HepG2 (cell line): Measurements from ENCODE around the gene CCM2. TPM values are rescaled to one million over a fixed set of nuclear protein-coding genes. Genes with fewer than 3 reads are reported as not detected.

ENCODE experiments used
- BRCA1 ChIP-seq: sonication (generic); formaldehyde crosslinking; IDR thresholded peaks from 2 replicates; pipeline ENCODE4 v1.4.0; 2020; ENCODE audit warnings: missing genetic modification reagents
- HMG20A ChIP-seq: IDR thresholded peaks from 2 replicates; pipeline ENCODE4 v1.6.1; 2016; ENCODE audit warnings: borderline replicate concordance
- HNRNPK ChIP-seq: fragments of 200-400 bp; formaldehyde crosslinking; IDR thresholded peaks from 2 replicates; pipeline ENCODE4 v1.6.1; 2018; ENCODE audit warnings: low read length, low read depth, moderate library complexity, mild to moderate bottlenecking; ENCODE audit not compliant: poor library complexity, severe bottlenecking
- MEF2D ChIP-seq: sonication (generic); formaldehyde crosslinking; IDR thresholded peaks from 2 replicates; pipeline ENCODE4 v1.5.1; 2020; ENCODE audit warnings: mild to moderate bottlenecking, missing genetic modification reagents
- MTA1 ChIP-seq: sonication (generic); formaldehyde crosslinking; IDR thresholded peaks from 2 replicates; pipeline ENCODE4 v1.4.0; 2020; ENCODE audit warnings: missing genetic modification reagents, mild to moderate bottlenecking, borderline replicate concordance
- PCBP2 ChIP-seq: fragments of 200-400 bp; formaldehyde crosslinking; optimal IDR thresholded peaks from 2 replicates; pipeline ENCODE3; 2018; ENCODE audit warnings: low read length, low read depth; ENCODE audit not compliant: poor library complexity, severe bottlenecking
- PHF20 ChIP-seq: sonication (generic); formaldehyde crosslinking; IDR thresholded peaks from 2 replicates; pipeline ENCODE4 v1.5.0; 2020; ENCODE audit warnings: mild to moderate bottlenecking, missing genetic modification reagents
- SSRP1 ChIP-seq: IDR thresholded peaks from 2 replicates; pipeline ENCODE4 v1.6.1; 2016; ENCODE audit warnings: control low read depth
- ZBTB34 ChIP-seq: sonication (generic); formaldehyde crosslinking; IDR thresholded peaks from 2 replicates; pipeline ENCODE4 v1.8.0; 2022; ENCODE audit warnings: mild to moderate bottlenecking, missing genetic modification reagents
- ZEB1 ChIP-seq: IDR thresholded peaks from 2 replicates; pipeline ENCODE4 v1.6.1; 2012; ENCODE audit warnings: mild to moderate bottlenecking, low read depth, inconsistent platforms; ENCODE audit not compliant: insufficient replicate concordance
- ZNF235 ChIP-seq: sonication (generic); formaldehyde crosslinking; IDR thresholded peaks from 2 replicates; pipeline ENCODE4 v1.8.1; 2023; ENCODE audit warnings: mild to moderate bottlenecking, missing genetic modification reagents, borderline replicate concordance
- ZNF512 ChIP-seq: sonication (generic); formaldehyde crosslinking; IDR thresholded peaks from 2 replicates; pipeline ENCODE4 v1.4.0; 2020; ENCODE audit warnings: mild to moderate bottlenecking, missing genetic modification reagents
- ZNF567 ChIP-seq: sonication (generic); formaldehyde crosslinking; IDR thresholded peaks from 2 replicates; pipeline ENCODE4 v1.8.1; 2023; ENCODE audit warnings: mild to moderate bottlenecking, missing genetic modification reagents, borderline replicate concordance
- ZNF687 ChIP-seq: sonication (generic); formaldehyde crosslinking; IDR thresholded peaks from 2 replicates; pipeline ENCODE4 v1.5.1; 2020; ENCODE audit warnings: mild to moderate bottlenecking, missing genetic modification reagents, moderate library complexity
- ZNF782 ChIP-seq: sonication (generic); formaldehyde crosslinking; IDR thresholded peaks from 2 replicates; pipeline ENCODE4 v1.4.0; 2020; ENCODE audit warnings: missing genetic modification reagents, mild to moderate bottlenecking, borderline replicate concordance
- ZNF839 ChIP-seq: sonication (generic); formaldehyde crosslinking; IDR thresholded peaks from 2 replicates; pipeline ENCODE4 v1.4.0; 2020; ENCODE audit warnings: missing genetic modification reagents, mild to moderate bottlenecking, borderline replicate concordance
- ZNF841 ChIP-seq: sonication (generic); formaldehyde crosslinking; IDR thresholded peaks from 2 replicates; pipeline ENCODE4 v1.8.1; 2023; ENCODE audit warnings: missing genetic modification reagents, borderline replicate concordance
- polyA plus RNA-seq, 8 experiments: library from polyadenylated mRNA; depleted of rRNA in 3 of 8; stranded (reverse) in 7 of 8; unstranded in 1 of 8; fragments of >200 nt; fragmentation: Illumina TruSeq in 4 of 8; extraction: Trizol in 4 of 8; gene quantifications; 2 replicates each; pipeline versions ENCODE4 v1.2.1 to v1.2.3, GENCODE V29; 2011 to 2016; ENCODE audit warnings: low read depth in 4 of 8, missing spikeins in 1 of 8, mixed read lengths in 1 of 8; ENCODE audit not compliant: insufficient read depth in 1 of 8
- total RNA-seq, 5 experiments: library from RNA; depleted of rRNA; stranded (reverse); fragments of >200 nt; fragmentation: Illumina TruSeq; extraction: Trizol; gene quantifications; 2 replicates each; pipeline ENCODE4 v1.2.3, GENCODE V29; 2016; ENCODE audit warnings: low read depth in 1 of 5
- TF ChIP-seq, protein P1 (sequence below): sonication (generic); formaldehyde crosslinking; IDR thresholded peaks from 2 replicates; pipeline ENCODE4 v1.4.0; 2020; ENCODE audit warnings: mild to moderate bottlenecking, missing genetic modification reagents
- TF ChIP-seq, protein P2 (sequence below): sonication (generic); formaldehyde crosslinking; IDR thresholded peaks from 2 replicates; pipeline ENCODE4 v1.5.1; 2020; ENCODE audit warnings: missing genetic modification reagents, mild to moderate bottlenecking, borderline replicate concordance

The CCM2 gene
- total and polyA plus RNA-seq, 2 of the 13 experiments (the other 11 are each of a cell fraction or from before 2014, with no cell fraction given) = 13.7 to 15.8 TPM

GRCh38 chr7:44967571-44968446, 32.2 kb upstream of the CCM2 start (continued):
- no peak for TF ChIP-seq PHF20
- TF ChIP-seq HNRNPK = no peak
- no peak for TF ChIP-seq ZNF839 (CRISPR knock-in tag)
- TF ChIP-seq BRCA1 = no peak
- TF ChIP-seq ZEB1 = no peak
- no peak; the same call in 1 of the 2 replicates for TF ChIP-seq ZNF782 (CRISPR knock-in tag)
- TF ChIP-seq ZNF235 = no peak; the same call in 1 of the 2 replicates
- no peak for TF ChIP-seq ZBTB34 (CRISPR knock-in tag)
- no peak for TF ChIP-seq ZNF512 (CRISPR knock-in tag)
- no peak for TF ChIP-seq PCBP2
- no peak for TF ChIP-seq ZNF841 (CRISPR knock-in tag)
- no peak for TF ChIP-seq MEF2D
- no peak for TF ChIP-seq ZNF567 (CRISPR knock-in tag)
- TF ChIP-seq ZNF687 (CRISPR knock-in tag) = peak; percentile 91
- TF ChIP-seq SSRP1 (CRISPR knock-in tag) = no peak
- TF ChIP-seq, protein P1, sequence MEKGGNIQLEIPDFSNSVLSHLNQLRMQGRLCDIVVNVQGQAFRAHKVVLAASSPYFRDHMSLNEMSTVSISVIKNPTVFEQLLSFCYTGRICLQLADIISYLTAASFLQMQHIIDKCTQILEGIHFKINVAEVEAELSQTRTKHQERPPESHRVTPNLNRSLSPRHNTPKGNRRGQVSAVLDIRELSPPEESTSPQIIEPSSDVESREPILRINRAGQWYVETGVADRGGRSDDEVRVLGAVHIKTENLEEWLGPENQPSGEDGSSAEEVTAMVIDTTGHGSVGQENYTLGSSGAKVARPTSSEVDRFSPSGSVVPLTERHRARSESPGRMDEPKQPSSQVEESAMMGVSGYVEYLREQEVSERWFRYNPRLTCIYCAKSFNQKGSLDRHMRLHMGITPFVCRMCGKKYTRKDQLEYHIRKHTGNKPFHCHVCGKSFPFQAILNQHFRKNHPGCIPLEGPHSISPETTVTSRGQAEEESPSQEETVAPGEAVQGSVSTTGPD (CRISPR knock-in tag) = no peak
- no peak for TF ChIP-seq HMG20A (CRISPR knock-in tag)
- TF ChIP-seq, protein P2, sequence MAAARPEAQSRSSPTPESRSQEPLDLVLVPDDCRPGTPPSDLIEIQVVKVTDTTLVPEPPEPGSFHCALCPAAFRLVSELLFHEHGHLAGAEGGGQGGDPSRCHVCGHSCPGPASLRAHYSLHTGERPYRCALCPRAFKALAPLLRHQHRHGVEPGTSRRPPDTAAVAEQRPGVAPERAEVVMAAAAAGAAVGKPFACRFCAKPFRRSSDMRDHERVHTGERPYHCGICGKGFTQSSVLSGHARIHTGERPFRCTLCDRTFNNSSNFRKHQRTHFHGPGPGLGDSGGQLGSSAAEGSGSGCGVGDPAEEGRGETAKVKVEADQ (CRISPR knock-in tag) = 0 out of 2 replicates have a peak, but pooled peaks have one; percentile 35
- no peak for TF ChIP-seq MTA1
